B cell (primary cell): ENCODE measurements around the gene ZBTB46. TPM values are rescaled to one million over a fixed set of nuclear protein-coding genes. Genes with fewer than 3 reads are reported as not detected.

Experiments
- ATAC-seq: fragments of 200-7000 bp; cut with Tn5 transposase; one replicate; pipeline ENCODE4 v1.10.0; 2021; ENCODE audit warnings: low read depth, mild to moderate bottlenecking, moderate number of reproducible peaks, moderate library complexity
- CTCF ChIA-PET: fragments of 350-600 bp; sonication (Branson Sonifier 250); formaldehyde crosslinking; loops from one replicate; lab custom pipeline; 2021; ENCODE audit warnings: antibody characterized with exemption, inconsistent platforms; lab: Charles Lee
- POLR2A ChIA-PET: fragments of 350-600 bp; sonication (Branson Sonifier 250); formaldehyde crosslinking; loops from one replicate; lab custom pipeline; 2021; ENCODE audit warnings: antibody characterized with exemption; lab: Charles Lee
- DNase-seq: peaks from one replicate; pipeline ENCODE4 v3.0.0; 2013
- H2AFZ ChIP-seq: 2 replicates; pipeline ENCODE4 v1.6.1; 2012; ENCODE audit warnings: mild to moderate bottlenecking, low read depth, low read length; ENCODE audit not compliant: insufficient read depth, poor library complexity, severe bottlenecking
- H3K27ac ChIP-seq, 2 donors: 1 replicate in 1 of 2; 2 replicates in 1 of 2; pipeline ENCODE4 v1.5.1; 2012 to 2013; ENCODE audit warnings: low read length in 2 of 2, mild to moderate bottlenecking in 2 of 2, moderate library complexity in 1 of 2
- H3K27me3 ChIP-seq, 4 experiments: fragments of 200-600 bp in 1 of 4; sonication (generic) in 1 of 4; replicated peaks in 1 of 4; 1 replicate in 2 of 4; 2 replicates in 2 of 4; pipeline versions ENCODE4 v1.6.1 to v1.7.0; 2013 to 2016; ENCODE audit warnings: low read length in 3 of 4, mild to moderate bottlenecking in 2 of 4, mixed read lengths in 1 of 4, moderate library complexity in 1 of 4; ENCODE audit not compliant: insufficient read depth in 4 of 4, control insufficient read depth in 3 of 4; ENCODE audit errors: control extremely low read depth in 1 of 4
- H3K36me3 ChIP-seq, 2 experiments: replicated peaks in 1 of 2; 1 replicate in 1 of 2; 2 replicates in 1 of 2; pipeline versions ENCODE4 v1.6.1 to v1.7.1; 2013; ENCODE audit warnings: low read length in 1 of 2; ENCODE audit not compliant: insufficient read depth in 2 of 2, control insufficient read depth in 1 of 2; ENCODE audit errors: control extremely low read depth in 1 of 2, extremely low read depth in 1 of 2
- H3K4me1 ChIP-seq, 2 donors: fragments of 200-600 bp in 1 of 2; sonication (generic) in 1 of 2; 1 replicate in 1 of 2; 2 replicates in 1 of 2; pipeline versions ENCODE4 v1.5.1 to v1.6.1; 2013 to 2017; ENCODE audit warnings: low read length in 2 of 2; ENCODE audit not compliant: control insufficient read depth in 2 of 2, insufficient read depth in 2 of 2
- H3K4me2 ChIP-seq: replicated peaks from 2 replicates; pipeline ENCODE3; 2012; ENCODE audit warnings: mild to moderate bottlenecking, low read depth, low read length; ENCODE audit not compliant: poor library complexity, severe bottlenecking
- H3K4me3 ChIP-seq, 5 experiments: fragments of 200-600 bp in 1 of 5; sonication (generic) in 1 of 5; 1 replicate in 3 of 5; 2 replicates in 2 of 5; pipeline versions ENCODE4 v1.5.1 to v1.7.0; 2011 to 2016; ENCODE audit warnings: low read length in 4 of 5, mild to moderate bottlenecking in 4 of 5, low read depth in 2 of 5, control low read depth in 1 of 5, moderate library complexity in 1 of 5; ENCODE audit not compliant: insufficient read depth in 1 of 5; ENCODE audit errors: control extremely low read depth in 1 of 5, extremely low read depth in 1 of 5
- H3K79me2 ChIP-seq: fragments of 200-600 bp; sonication (generic); one replicate; pipeline ENCODE4 v1.6.0; 2016; ENCODE audit warnings: low read length; ENCODE audit not compliant: control insufficient read depth, insufficient read depth
- H3K9ac ChIP-seq: fragments of 200-600 bp; sonication (generic); 2 replicates; pipeline ENCODE4 v1.6.1; 2017; ENCODE audit warnings: mild to moderate bottlenecking, low read length, moderate library complexity
- H3K9me3 ChIP-seq, 3 donors: one replicate each; pipeline versions ENCODE4 v1.6.1 to v1.7.1; 2013; ENCODE audit warnings: low read length in 2 of 3; ENCODE audit not compliant: control insufficient read depth in 2 of 3, insufficient read depth in 1 of 3; ENCODE audit errors: control extremely low read depth in 1 of 3
- H4K20me1 ChIP-seq: 2 replicates; pipeline ENCODE4 v1.6.0; 2012; ENCODE audit warnings: mild to moderate bottlenecking, low read length; ENCODE audit not compliant: insufficient read depth, control insufficient read depth, poor library complexity, severe bottlenecking
- H3K27ac Mint-ChIP-seq: one replicate; pipeline ENCODE4 v1.8.0; 2021; ENCODE audit warnings: mixed read lengths
- H3K27me3 Mint-ChIP-seq: one replicate; pipeline ENCODE4 v1.8.0; 2021; ENCODE audit warnings: mixed read lengths
- H3K4me1 Mint-ChIP-seq: one replicate; pipeline ENCODE4 v1.8.0; 2021; ENCODE audit warnings: mixed read lengths
- H3K4me3 Mint-ChIP-seq: one replicate; pipeline ENCODE4 v1.8.0; 2021; ENCODE audit warnings: mixed read lengths
- H3K9me3 Mint-ChIP-seq: one replicate; pipeline ENCODE4 v1.8.0; 2022; ENCODE audit warnings: mixed read lengths; ENCODE audit not compliant: insufficient read depth
- CTCF ChIP-seq: fragments of 200-600 bp; IDR thresholded peaks from one replicate; pipeline ENCODE4 v1.8.0; 2022; ENCODE audit warnings: antibody characterized with exemption, mild to moderate bottlenecking
- EZH2 ChIP-seq: IDR thresholded peaks from 2 replicates; pipeline ENCODE4 v1.6.1; 2012; ENCODE audit warnings: borderline replicate concordance, low read depth, mild to moderate bottlenecking, moderate library complexity, low read length; ENCODE audit not compliant: insufficient read depth, poor library complexity, severe bottlenecking
- WGBS: methylation state at CpG from one replicate; pipeline ENCODE4 v1.1.5; 2013; ENCODE audit warnings: missing lambda C conversion rate; ENCODE audit not compliant: insufficient coverage; 5-methylcytosine and 5-hydroxymethylcytosine counted together
- intact Hi-C: fragments of 100-400 bp; cut with micrococcal nuclease; formaldehyde crosslinking; loops from one replicate; pipeline ENCODE4 v1.10.0; 2022
- polyA plus RNA-seq: library from polyadenylated mRNA; depleted of rRNA; stranded (reverse); fragments of >200 nt; gene quantifications from 2 replicates; pipeline ENCODE4 v1.2.3, GENCODE V29; 2012
- total RNA-seq, 2 donors: library from RNA; stranded (reverse); fragments of 120-200 nt in 1 of 2; gene quantifications; 1 replicate in 1 of 2; 2 replicates in 1 of 2; pipeline versions ENCODE4 v1.2.3 to v1.2.4, GENCODE V29; 2013 to 2022

The ZBTB46 gene
- total and polyA plus RNA-seq, 2 donors (not counting 1 experiment from before 2014, with no cell fraction given): 0.16 to 0.64 TPM

DNA sequence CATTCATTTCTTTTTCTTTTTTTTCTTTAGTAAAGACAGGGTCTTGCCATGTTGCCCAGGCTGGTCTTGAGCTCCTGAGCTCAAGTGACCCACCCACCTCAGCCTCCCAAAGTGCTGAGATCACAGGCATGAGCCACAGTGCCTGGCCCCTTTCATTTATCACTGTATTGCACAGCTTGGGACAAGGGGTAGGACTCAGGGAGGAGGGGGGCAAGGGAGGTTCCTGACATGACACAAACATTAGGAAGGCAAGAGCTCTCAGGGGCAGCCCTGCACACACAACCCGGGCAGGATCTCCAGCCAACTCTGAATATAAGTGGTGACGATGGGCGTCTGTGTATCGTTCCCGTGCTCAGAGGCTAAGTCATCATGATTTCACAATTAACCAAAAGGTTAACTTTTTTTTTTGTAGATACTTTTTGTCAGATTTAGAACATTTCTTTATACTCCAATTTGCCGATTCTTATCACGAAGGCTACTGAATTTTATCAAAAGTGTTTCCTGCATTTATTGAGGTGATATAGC is 71.6 kb downstream of the ZBTB46 start:
- Histone ChIP-seq H3K4me1 (no peaks in the 10 kb centered on the region), H2AFZ (no peak overlapping the region), H3K4me3 (no peak overlapping the region), H3K79me2 (no peaks in the 10 kb centered on the region), H3K9ac (no peak overlapping the region), H3K4me2 (no peak overlapping the region), H3K36me3 (no peaks in the 10 kb centered on the region), H3K27me3 (no peaks in the 10 kb centered on the region), H3K9me3 (no peaks in the 10 kb centered on the region), H3K27ac (no peak overlapping the region), H4K20me1 (no peaks in the 10 kb centered on the region)
- DNase-seq: no peak
- ATAC-seq: no peak
- H3K27ac Mint-ChIP-seq: no peak overlapping the region
- TF ChIP-seq CTCF (no peak), EZH2 (no peak)
- H3K4me3 Mint-ChIP-seq: no peak overlapping the region
- ChIA-PET CTCF (interaction anchor here (0.7 kb wide), 1 partner anchor 27 kb away, joined by 3 read pairs; no protein-coding TSS in a partner anchor), POLR2A (no interaction called here)
- intact Hi-C loops: no loop called here
- 25% methylated on average over 1 of the region's 7 CpGs for WGBS
- no peaks in the 10 kb centered on the region for H3K4me1 Mint-ChIP-seq
- no peaks in the 10 kb centered on the region for H3K9me3 Mint-ChIP-seq
- peaks cover 4% of the 10 kb centered on the region for H3K27me3 Mint-ChIP-seq

GRCh38 chr20:63758152-63758551 is 72.9 kb downstream of the ZBTB46 start:
- no peaks in the 10 kb centered on the region for H3K79me2 ChIP-seq
- no peak overlapping the region for H2AFZ ChIP-seq
- DNase-seq: no peak
- intact Hi-C loops: no loop called here
- H3K4me1 Mint-ChIP-seq: no peaks in the 10 kb centered on the region
- no peak overlapping the region for H3K4me2 ChIP-seq
- H3K9me3 Mint-ChIP-seq: no peaks in the 10 kb centered on the region
- no peaks in the 10 kb centered on the region for H3K27me3 ChIP-seq
- ChIA-PET CTCF (interaction anchor here (0.7 kb wide), 1 partner anchor 28 kb away, joined by 3 read pairs; no protein-coding TSS in a partner anchor), POLR2A (no interaction called here)
- H3K27ac Mint-ChIP-seq: no peak overlapping the region
- TF ChIP-seq EZH2: no peak
- TF ChIP-seq CTCF: no peak
- no peaks in the 10 kb centered on the region for H3K36me3 ChIP-seq
- H3K27me3 Mint-ChIP-seq: peaks cover 4% of the 10 kb centered on the region
- no peak overlapping the region for H3K27ac ChIP-seq
- no peaks in the 10 kb centered on the region for H3K9me3 ChIP-seq
- H4K20me1 ChIP-seq: no peaks in the 10 kb centered on the region
- no peak for ATAC-seq
- no peak overlapping the region for H3K4me3 Mint-ChIP-seq
- H3K4me3 ChIP-seq: no peak overlapping the region
- H3K4me1 ChIP-seq: no peaks in the 10 kb centered on the region
- WGBS: 80% methylated on average over 1 of the region's 7 CpGs
- no peak overlapping the region for H3K9ac ChIP-seq
